Skeletal muscle tissue (tissue), 4 donors: Measurements from ENCODE around the gene RPL15. TPM values are rescaled to one million over a fixed set of nuclear protein-coding genes. Genes with fewer than 3 reads are reported as not detected.
"Not testable (repeated sequence)": the region's sequence is repeated elsewhere in the genome, so short reads cannot be mapped to it uniquely, and the experiment has no call there.

Source experiments
- H3K27ac ChIP-seq: one replicate; pipeline ENCODE4 v1.7.0; 2013; ENCODE audit warnings: mild to moderate bottlenecking, low read depth, low read length, inconsistent platforms
- H3K27me3 ChIP-seq, 3 donors: one replicate each; pipeline ENCODE4 v1.7.0; 2013; ENCODE audit warnings: low read length in 3 of 3; ENCODE audit not compliant: control insufficient read depth in 3 of 3, insufficient read depth in 3 of 3
- H3K36me3 ChIP-seq, 3 donors: one replicate each; pipeline ENCODE4 v1.7.0; 2013; ENCODE audit warnings: low read length in 3 of 3; ENCODE audit not compliant: control insufficient read depth in 3 of 3, insufficient read depth in 3 of 3
- H3K4me1 ChIP-seq, 3 donors: one replicate each; pipeline ENCODE4 v1.7.0; 2013; ENCODE audit warnings: low read length in 3 of 3, mild to moderate bottlenecking in 3 of 3; ENCODE audit not compliant: control insufficient read depth in 3 of 3, insufficient read depth in 3 of 3
- H3K4me3 ChIP-seq, 3 donors: one replicate each; pipeline ENCODE4 v1.7.0; 2013; ENCODE audit warnings: low read length in 3 of 3
- H3K9ac ChIP-seq, 3 donors: one replicate each; pipeline ENCODE4 v1.7.0; 2013; ENCODE audit warnings: low read length in 3 of 3, mild to moderate bottlenecking in 3 of 3, moderate library complexity in 2 of 3, low read depth in 1 of 3
- H3K9me3 ChIP-seq, 3 donors: one replicate each; pipeline ENCODE4 v1.7.0; 2013; ENCODE audit warnings: low read length in 3 of 3; ENCODE audit not compliant: control insufficient read depth in 3 of 3
- total RNA-seq: library from RNA; depleted of rRNA; stranded (reverse); fragments of >200 nt; gene quantifications from one replicate; pipeline ENCODE4 v1.2.3, GENCODE V29; 2014
- donor health status: Osteomylitis.

Gene RPL15
- total RNA-seq, 1 donor from 2014 or later, result 3,028 TPM

- H3K4me1 ChIP-seq, result peaks cover 13 to 21% (median 15%) of the 10 kb centered on the region in 3 donors
- H3K27ac ChIP-seq, result no peak overlapping the region
- peaks cover 9% of the 10 kb centered on the region in 3 donors for H3K36me3 ChIP-seq
- no peak overlapping the region for H3K9ac ChIP-seq
- H3K9me3 ChIP-seq, result no peaks in the 10 kb centered on the region
- H3K4me3 ChIP-seq, result no peak overlapping the region
- no peaks in the 10 kb centered on the region for H3K27me3 ChIP-seq
These were observed 3.8 kb upstream of the RPL15 start for GRCh38 chr3:23913182-23913581.

- no peak overlapping the region for H3K27ac ChIP-seq
- H3K4me3 ChIP-seq, result no peak overlapping the region
- H3K4me1 ChIP-seq, result peaks cover 18 to 29% (median 22%) of the 10 kb centered on the region in 3 donors
- peaks cover 16 to 18% (median 17%) of the 10 kb centered on the region in 3 donors for H3K36me3 ChIP-seq
- H3K9ac ChIP-seq, result no peak overlapping the region
- H3K9me3 ChIP-seq, result no peaks in the 10 kb centered on the region
- H3K27me3 ChIP-seq, result no peaks in the 10 kb centered on the region
These were observed 2.8 kb upstream of the RPL15 start for GRCh38 chr3:23913873-23914743.

- no peaks in the 10 kb centered on the region for H3K27me3 ChIP-seq
- peak overlapping the region; percentile 93 to 98 (median 95) for H3K9ac ChIP-seq
- peaks cover 13 to 25% (median 21%) of the 10 kb centered on the region in 3 donors for H3K36me3 ChIP-seq
- H3K4me1 ChIP-seq, result peaks cover 18 to 29% (median 22%) of the 10 kb centered on the region in 3 donors
- H3K4me3 ChIP-seq, result peak overlapping the region; percentile 93 to 96 (median 95)
- H3K9me3 ChIP-seq, result no peaks in the 10 kb centered on the region
- H3K27ac ChIP-seq, result no peak overlapping the region
These were observed 1.3 kb upstream of the RPL15 start for GRCh38 chr3:23915537-23916108.

- Histone ChIP-seq H3K4me3 (peak overlapping the region; percentile 93 to 96 (median 95)), H3K27me3 (no peaks in the 10 kb centered on the region), H3K4me1 (peaks cover 18 to 29% (median 22%) of the 10 kb centered on the region in 3 donors), H3K9me3 (no peaks in the 10 kb centered on the region), H3K27ac (peak overlapping the region; percentile 82), H3K36me3 (peaks cover 17 to 23% (median 19%) of the 10 kb centered on the region in 3 donors), H3K9ac (peak overlapping the region; percentile 93 to 98 (median 95))
These were observed 613 bp upstream of the RPL15 start for GRCh38 chr3:23916152-23916885.

- H3K27me3 ChIP-seq, H3K9me3 ChIP-seq: not testable (repeated sequence)
- Histone ChIP-seq H3K4me3 (peak overlapping the region; percentile 93 to 96 (median 95)), H3K9ac (peak overlapping the region; percentile 95 to 98 (median 96)), H3K36me3 (peaks cover 17 to 23% (median 19%) of the 10 kb centered on the region in 3 donors), H3K4me1 (peaks cover 18 to 29% (median 22%) of the 10 kb centered on the region in 3 donors), H3K27ac (peak overlapping the region; percentile 90)
These were observed 859 bp downstream of the RPL15 start for GRCh38 chr3:23917679-23918303.

- H3K27ac ChIP-seq, result peak overlapping the region; percentile 90
- H3K9me3 ChIP-seq, H3K27me3 ChIP-seq: not testable (repeated sequence)
- H3K4me1 ChIP-seq, result peaks cover 18 to 29% (median 22%) of the 10 kb centered on the region in 3 donors
- H3K36me3 ChIP-seq, result peaks cover 17 to 23% (median 19%) of the 10 kb centered on the region in 3 donors
- H3K4me3 ChIP-seq, result peak overlapping the region; percentile 93 to 96 (median 95)
- H3K9ac ChIP-seq, result peak overlapping the region; percentile 95 to 98 (median 96)
These were observed 1.4 kb downstream of the RPL15 start for GRCh38 chr3:23918331-23918730.

- Histone ChIP-seq H3K27ac (no peak overlapping the region), H3K4me3 (no peak overlapping the region), H3K9ac (no peak overlapping the region), H3K4me1 (peaks cover 18 to 29% (median 22%) of the 10 kb centered on the region in 3 donors), H3K27me3 (no peaks in the 10 kb centered on the region), H3K9me3 (no peaks in the 10 kb centered on the region), H3K36me3 (peaks cover 17 to 23% (median 19%) of the 10 kb centered on the region in 3 donors)
These were observed 2.7 kb downstream of the RPL15 start for GRCh38 chr3:23919628-23920027.

- Histone ChIP-seq H3K4me1 (peaks cover 16 to 24% (median 22%) of the 10 kb centered on the region in 3 donors), H3K9ac (no peak overlapping the region), H3K27me3 (no peaks in the 10 kb centered on the region), H3K36me3 (peaks cover 17 to 23% (median 19%) of the 10 kb centered on the region in 3 donors), H3K27ac (no peak overlapping the region), H3K9me3 (no peaks in the 10 kb centered on the region), H3K4me3 (no peak overlapping the region)
These were observed 3.3 kb downstream of the RPL15 start for GRCh38 chr3:23920151-23920655.

GRCh38 chr3:23921052-23921511 lies 4.2 kb downstream of the RPL15 start:
- H3K4me3 ChIP-seq, result no peak overlapping the region
- no peaks in the 10 kb centered on the region for H3K9me3 ChIP-seq
- H3K9ac ChIP-seq, result no peak overlapping the region
- no peak overlapping the region for H3K27ac ChIP-seq
- H3K4me1 ChIP-seq, result peaks cover 12 to 17% (median 15%) of the 10 kb centered on the region in 3 donors
- peaks cover 17 to 23% (median 19%) of the 10 kb centered on the region in 3 donors for H3K36me3 ChIP-seq
- H3K27me3 ChIP-seq, result no peaks in the 10 kb centered on the region
